Measurements from ENCODE around the gene DDIT4. TPM values are rescaled to one million over a fixed set of nuclear protein-coding genes. Genes with fewer than 3 reads are reported as not detected.

The DDIT4 gene
- total and polyA plus RNA-seq, 2 of the 4 experiments (the other 2 are of a cell fraction) = 59.6 to 108 TPM

DNA sequence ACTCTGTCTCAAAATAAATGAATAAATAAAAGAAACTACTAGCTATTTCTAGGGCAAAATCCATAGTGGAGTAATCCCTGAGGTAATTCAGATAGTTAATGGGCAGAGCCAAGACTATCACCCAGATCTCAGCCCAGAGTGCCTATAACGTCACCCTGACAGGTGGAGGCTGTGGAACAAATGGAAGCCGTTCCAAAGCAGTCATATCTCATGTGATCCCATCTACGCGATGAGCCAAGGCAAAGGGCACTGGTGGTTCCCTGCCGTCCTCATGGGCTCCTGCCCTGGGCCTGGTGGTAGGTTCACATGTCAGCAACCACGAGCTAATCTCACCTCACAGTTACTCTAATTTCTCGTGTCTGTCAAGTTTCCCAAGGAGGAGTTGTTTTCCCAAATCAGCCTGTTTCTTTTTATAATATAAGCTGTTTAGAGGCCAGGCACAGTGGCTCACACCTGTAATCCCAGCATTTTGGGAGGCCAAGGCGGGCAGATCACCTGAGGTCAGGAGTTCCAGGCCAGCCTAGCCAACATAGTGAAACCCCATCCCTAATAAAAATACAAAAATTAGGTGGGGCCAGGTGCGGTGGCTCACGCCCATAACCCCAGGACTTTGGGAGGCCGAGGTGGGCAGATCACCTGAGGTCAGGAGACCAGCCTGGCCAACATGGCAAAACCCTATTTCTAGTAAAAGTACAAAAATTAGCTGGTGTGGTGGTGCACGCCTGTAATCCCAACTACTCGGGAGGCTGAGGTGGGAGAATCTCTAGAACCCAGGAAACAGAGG is 35.1 kb upstream of the DDIT4 start:
- peaks cover 9% of the 10 kb centered on the region for H3K4me1 ChIP-seq (ENCODE audit: control insufficient read depth, insufficient read depth, low read length)
- no peak overlapping the region for H2AK9ac ChIP-seq (replicated peaks; ENCODE audit: low read depth, low read length, poor library complexity)
- H3K56ac ChIP-seq (ENCODE audit: extremely low read depth, insufficient read depth, low read length) = no peak overlapping the region
- DNase-seq (no peak), ATAC-seq (ENCODE audit: low read depth) (no peak)
- peaks cover 9% of the 10 kb centered on the region; the same call in 1 of the 2 replicates for H3K36me3 ChIP-seq (ENCODE audit: control insufficient read depth, insufficient read depth, low read length)
- ChIA-PET CTCF (no interaction called here), POLR2A (ENCODE audit: unreplicated experiment) (no interaction called here)
- WGBS, 2 experiments (ENCODE audit: extremely low coverage in 2 of 2, insufficient read length in 1 of 2) = no CpG with 5 or more reads among the region's 13 CpGs
- H2BK5ac ChIP-seq (ENCODE audit: low read depth, low read length, poor library complexity, severe bottlenecking) = no peak overlapping the region
- in situ Hi-C loops (cut with MboI; ENCODE audit: low sequenced_read_pairs) = no loop called here
- H2BK120ac ChIP-seq (ENCODE audit: low read depth, low read length) = no peak overlapping the region
- no peak overlapping the region for H4K91ac ChIP-seq (ENCODE audit: insufficient read depth, low read depth, low read length)
- TF ChIP-seq MAZ (IDR thresholded peaks at IDR 0.05; ENCODE audit: borderline replicate concordance, low read depth, low read length) = no peak
- no peak for TF ChIP-seq MXI1 (IDR thresholded peaks at IDR 0.05; ENCODE audit: borderline replicate concordance, low read depth, low read length)
- no peak for TF ChIP-seq CHD1 (IDR thresholded peaks at IDR 0.05; ENCODE audit: low read depth, low read length)
- TF ChIP-seq BHLHE40 (IDR thresholded peaks at IDR 0.05; ENCODE audit: low read depth, low read length) = no peak
- no peak for TF ChIP-seq NFE2L2 (IDR thresholded peaks at IDR 0.05; ENCODE audit: low read depth, low read length)
- TF ChIP-seq FOS (IDR thresholded peaks at IDR 0.05; ENCODE audit: low read depth, low read length) = no peak
- TF ChIP-seq CEBPB (IDR thresholded peaks at IDR 0.05; ENCODE audit: low read depth, low read length) = no peak
- TF ChIP-seq MAFK (IDR thresholded peaks at IDR 0.05; ENCODE audit: low read depth, low read length) = no peak
- TF ChIP-seq RCOR1 (IDR thresholded peaks at IDR 0.05; ENCODE audit: insufficient replicate concordance, low read length) = no peak
- TF ChIP-seq POLR2A (IDR thresholded peaks at IDR 0.05; ENCODE audit: low read depth, low read length) = no peak
- TF ChIP-seq RFX5 (IDR thresholded peaks at IDR 0.05; ENCODE audit: low read depth, low read length) = no peak
- no peaks in the 10 kb centered on the region for H3K79me1 ChIP-seq (ENCODE audit: low read depth in 1 of 2, low read length in 2 of 2)
- H4K20me1 ChIP-seq (ENCODE audit: insufficient read depth, low read length) = peaks cover under 1% of the 10 kb centered on the region; the same call in 1 of the 2 replicates
- intact Hi-C loops (cut with micrococcal nuclease) = no loop called here
- H4K8ac ChIP-seq (ENCODE audit: low read depth in 2 of 2, low read length in 2 of 2) = no peak overlapping the region
- no peaks in the 10 kb centered on the region for H3K27me3 ChIP-seq (ENCODE audit: control insufficient read depth, insufficient read depth, low read length)
- H2AFZ ChIP-seq (replicated peaks; ENCODE audit: low read length, poor library complexity) = no peak overlapping the region
- no peak overlapping the region for H3K9ac ChIP-seq (ENCODE audit: low read depth, low read length)
- peaks cover 6% of the 10 kb centered on the region for H3K9me1 ChIP-seq (ENCODE audit: insufficient read depth, low read length)
- no peak overlapping the region for H2BK15ac ChIP-seq (ENCODE audit: low read depth, low read length)
- no peaks in the 10 kb centered on the region for H3K9me3 ChIP-seq (ENCODE audit: control insufficient read depth, insufficient read depth, low read length)
- H3K23ac ChIP-seq (ENCODE audit: low read depth, low read length) = no peak overlapping the region
- dilution Hi-C loops (cut with HindIII; ENCODE audit: low sequenced_read_pairs, unreplicated experiment) = no loop called here
- H2AK5ac ChIP-seq (ENCODE audit: low read depth, low read length) = no peak overlapping the region
- H3K4me2 ChIP-seq (ENCODE audit: low read depth, low read length) = no peak overlapping the region
- no TSS peak for BruUV-seq (replicated peaks)
- no peak overlapping the region for H4K5ac ChIP-seq (ENCODE audit: low read depth, low read length)
- no peak overlapping the region for H3K14ac ChIP-seq (replicated peaks; ENCODE audit: low read depth, low read length)
- H3K18ac ChIP-seq (ENCODE audit: low read depth, low read length) = no peak overlapping the region
- H3K27ac ChIP-seq (ENCODE audit: insufficient read depth, low read length) = no peak overlapping the region
- H3K4ac ChIP-seq (ENCODE audit: low read depth, low read length) = no peak overlapping the region
- H3K4me3 ChIP-seq (ENCODE audit: insufficient read depth, low read depth, low read length) = no peak overlapping the region
- H2BK20ac ChIP-seq (ENCODE audit: low read depth, low read length) = no peak overlapping the region
